ENCODE data around the gene ZCWPW1.
A peak's percentile ranks its signal among the peaks of the same experiment; 100 is the strongest.

ZCWPW1 gene

DNA sequence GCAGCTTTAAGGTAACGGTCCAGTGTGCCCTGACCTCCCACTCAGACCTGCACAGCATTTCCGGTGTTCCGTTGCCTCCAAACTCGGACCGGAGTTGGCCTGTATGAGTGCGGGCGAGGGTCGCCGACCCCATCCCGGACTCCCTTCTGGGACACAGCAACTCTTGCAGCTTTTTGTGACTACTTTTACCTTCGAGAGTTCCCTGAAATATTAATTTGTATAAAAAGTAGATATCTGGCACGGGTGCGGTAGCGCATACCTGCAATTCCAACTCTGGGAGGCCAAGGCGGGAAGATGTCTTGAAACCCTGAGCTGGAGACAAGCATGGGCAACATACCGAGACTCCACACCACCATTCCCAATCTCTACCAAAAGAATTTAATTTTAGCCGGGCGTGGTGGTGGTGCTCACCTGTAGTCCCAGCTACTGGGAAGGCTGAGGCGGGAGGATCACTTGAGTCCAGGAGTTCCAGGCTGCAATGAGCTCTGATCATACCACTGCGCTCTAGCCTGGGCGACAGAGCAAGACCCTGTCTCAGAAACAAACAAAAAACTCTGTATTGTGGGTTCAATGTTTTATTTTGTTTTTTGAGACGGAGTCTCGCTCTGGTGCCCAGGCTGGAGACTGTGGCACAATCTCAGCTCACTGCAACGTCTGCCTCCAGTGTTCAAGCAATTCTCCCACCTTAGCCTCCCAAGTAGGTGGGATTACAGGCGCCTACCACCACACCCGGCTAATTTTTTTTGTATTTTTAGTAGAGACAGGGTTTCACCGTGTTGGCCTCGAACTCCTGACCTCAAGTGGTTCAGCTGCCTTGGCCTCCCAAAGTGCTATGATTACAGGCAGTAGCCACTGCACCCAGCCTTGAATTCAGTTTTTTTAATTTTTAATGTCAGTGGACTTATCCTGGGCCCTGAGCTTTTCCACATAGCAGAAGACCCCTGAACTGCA, 8.9 kb upstream of the ZCWPW1 start:
- Histone ChIP-seq H3K79me1 (ENCODE audit: low read depth, low read length) (peaks cover 7% of the 10 kb centered on the region), H3K14ac (ENCODE audit: low read length) (no peak overlapping the region), H3K18ac (ENCODE audit: low read length) (no peak overlapping the region), H3K9ac (ENCODE audit: low read depth, low read length, poor library complexity) (no peak overlapping the region), H3K23ac (ENCODE audit: low read depth, low read length, poor library complexity) (no peak overlapping the region), H2BK120ac (ENCODE audit: low read depth, low read length) (peak overlapping the region; percentile 40), H3K9me3 (replicated peaks in 1 of 2; ENCODE audit: control insufficient read depth in 2 of 2, insufficient read depth in 1 of 2, low read depth in 1 of 2, low read length in 2 of 2) (no peaks in the 10 kb centered on the region), H3K4ac (ENCODE audit: low read length) (no peak overlapping the region), H2BK5ac (ENCODE audit: low read length) (no peak overlapping the region), H4K91ac (ENCODE audit: low read depth, low read length, poor library complexity) (no peak overlapping the region), H4K8ac (ENCODE audit: low read depth, low read length) (no peak overlapping the region), H3K36me3 (replicated peaks in 1 of 2; ENCODE audit: control insufficient read depth in 2 of 2, insufficient read depth in 2 of 2, low read length in 2 of 2) (peaks cover 15 to 34% of the 10 kb centered on the region in 2 donors), H2BK12ac (ENCODE audit: low read length) (peak overlapping the region; percentile 79), H2BK15ac (ENCODE audit: low read length) (no peak overlapping the region), H3K27ac (replicated peaks; ENCODE audit: low read length) (no peak overlapping the region), H2AFZ (ENCODE audit: low read length) (no peak overlapping the region), H2AK5ac (ENCODE audit: low read depth, low read length) (peak overlapping the region; percentile 86), H3K27me3 (ENCODE audit: control insufficient read depth in 3 of 3, insufficient read depth in 3 of 3, low read depth in 1 of 3, low read length in 3 of 3) (no peaks in the 10 kb centered on the region), H3K4me2 (ENCODE audit: insufficient read depth, low read length, poor library complexity, severe bottlenecking) (no peak overlapping the region), H3K4me3 (ENCODE audit: low read length in 2 of 2) (no peak overlapping the region), H3K4me1 (ENCODE audit: control insufficient read depth in 2 of 2, insufficient read depth in 1 of 2, low read depth in 1 of 2, low read length in 2 of 2) (peaks cover 5 to 10% of the 10 kb centered on the region in 2 donors)
- no peak for DNase-seq (ENCODE audit: low spot score)
- WGBS, 2 donors (ENCODE audit: extremely low coverage in 2 of 2, insufficient read length in 2 of 2, insufficient replicate concordance in 1 of 2), result no CpG with 5 or more reads among the region's 28 CpGs

DNA sequence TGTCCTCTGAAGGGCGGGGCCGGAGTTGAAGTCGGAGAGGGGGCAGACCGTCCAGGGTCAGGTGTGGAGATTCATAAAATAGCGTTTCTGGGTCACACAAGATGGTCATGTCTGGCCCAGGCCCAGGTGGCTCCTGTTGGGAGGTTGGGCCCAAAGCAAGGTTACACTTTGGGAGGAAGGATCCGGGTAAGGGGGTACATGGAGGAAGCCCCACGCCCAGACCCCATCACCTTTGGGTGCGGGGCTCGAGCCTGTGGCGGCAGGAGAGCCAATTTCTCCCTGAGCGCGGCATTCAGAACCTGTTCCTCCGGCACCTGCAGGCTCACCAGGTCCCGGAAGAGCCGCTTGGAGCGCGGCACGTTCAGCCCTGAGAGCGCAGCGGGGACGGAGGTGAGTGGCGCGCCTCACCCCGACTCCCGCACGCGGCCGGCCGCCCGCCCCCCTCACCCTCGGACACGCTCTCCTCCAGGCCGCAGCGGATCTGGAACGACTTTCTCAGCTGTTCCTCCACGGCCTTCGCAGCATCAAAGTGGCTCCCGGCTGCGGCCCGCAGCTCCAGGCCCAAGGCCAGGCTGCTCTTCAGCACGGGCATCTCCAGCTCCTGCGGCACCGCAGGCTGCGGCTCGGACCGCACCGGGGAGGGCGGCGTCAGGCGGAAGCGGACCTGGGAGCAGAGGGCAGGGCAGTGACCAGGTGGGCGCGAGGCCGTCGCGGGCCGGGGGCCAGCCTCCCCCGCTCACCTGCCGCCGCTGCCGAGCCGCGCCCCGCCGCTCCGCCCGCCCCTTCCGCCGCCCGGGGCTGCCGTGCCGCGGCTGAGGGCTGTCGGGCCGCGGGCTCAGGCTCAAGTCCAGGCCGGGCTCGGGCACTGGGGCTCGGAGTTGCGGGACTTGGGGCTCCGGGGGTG, 7.2 kb upstream of the ZCWPW1 start:
- H4K8ac ChIP-seq (ENCODE audit: low read depth, low read length), result peak overlapping the region; percentile 9
- peak overlapping the region; percentile 94 for H3K23ac ChIP-seq (ENCODE audit: low read depth, low read length, poor library complexity)
- peak overlapping the region; percentile 76 for H2BK15ac ChIP-seq (ENCODE audit: low read length)
- no peaks in the 10 kb centered on the region for H3K9me3 ChIP-seq (replicated peaks in 1 of 2; ENCODE audit: control insufficient read depth in 2 of 2, insufficient read depth in 1 of 2, low read depth in 1 of 2, low read length in 2 of 2)
- peak overlapping the region; percentile 98 for H3K9ac ChIP-seq (ENCODE audit: low read depth, low read length, poor library complexity)
- WGBS, 2 donors (ENCODE audit: extremely low coverage in 2 of 2, insufficient read length in 2 of 2, insufficient replicate concordance in 1 of 2), result no CpG with 5 or more reads among the region's 81 CpGs
- peak overlapping the region; percentile 56 for H2BK5ac ChIP-seq (ENCODE audit: low read length)
- peak overlapping the region; percentile 92 for H3K4me2 ChIP-seq (ENCODE audit: insufficient read depth, low read length, poor library complexity, severe bottlenecking)
- H2BK120ac ChIP-seq (ENCODE audit: low read depth, low read length), result peak overlapping the region; percentile 5
- H3K4me1 ChIP-seq (ENCODE audit: control insufficient read depth in 2 of 2, insufficient read depth in 1 of 2, low read depth in 1 of 2, low read length in 2 of 2), result peaks cover 22 to 27% of the 10 kb centered on the region in 2 donors
- peaks cover 16% of the 10 kb centered on the region for H3K79me1 ChIP-seq (ENCODE audit: low read depth, low read length)
- H2AFZ ChIP-seq (ENCODE audit: low read length), result peak overlapping the region; percentile 73
- H3K27ac ChIP-seq (replicated peaks; ENCODE audit: low read length), result peak overlapping the region; percentile 83
- H3K4me3 ChIP-seq (ENCODE audit: low read length in 2 of 2), result peak overlapping the region; percentile 91 to 97
- peaks cover 28 to 52% of the 10 kb centered on the region in 2 donors for H3K36me3 ChIP-seq (replicated peaks in 1 of 2; ENCODE audit: control insufficient read depth in 2 of 2, insufficient read depth in 2 of 2, low read length in 2 of 2)
- no peak overlapping the region for H4K91ac ChIP-seq (ENCODE audit: low read depth, low read length, poor library complexity)
- no peaks in the 10 kb centered on the region for H3K27me3 ChIP-seq (ENCODE audit: control insufficient read depth in 3 of 3, insufficient read depth in 3 of 3, low read depth in 1 of 3, low read length in 3 of 3)
- peak overlapping the region; percentile 84 for H3K14ac ChIP-seq (ENCODE audit: low read length)
- H3K4ac ChIP-seq (ENCODE audit: low read length), result peak overlapping the region; percentile 6
- DNase-seq (ENCODE audit: low spot score), result no peak
- peak overlapping the region; percentile 98 for H3K18ac ChIP-seq (ENCODE audit: low read length)
- peak overlapping the region; percentile 66 for H2AK5ac ChIP-seq (ENCODE audit: low read depth, low read length)
- no peak overlapping the region for H2BK12ac ChIP-seq (ENCODE audit: low read length)

- WGBS, 2 donors (ENCODE audit: extremely low coverage in 2 of 2, insufficient read length in 2 of 2, insufficient replicate concordance in 1 of 2), result no CpG with 5 or more reads among the region's 22 CpGs
- peak overlapping the region; percentile 92 for H3K4me2 ChIP-seq (ENCODE audit: insufficient read depth, low read length, poor library complexity, severe bottlenecking)
- no peak overlapping the region for H4K91ac ChIP-seq (ENCODE audit: low read depth, low read length, poor library complexity)
- no peak overlapping the region for H3K27ac ChIP-seq (replicated peaks; ENCODE audit: low read length)
- no peak overlapping the region for H3K9ac ChIP-seq (ENCODE audit: low read depth, low read length, poor library complexity)
- H3K23ac ChIP-seq (ENCODE audit: low read depth, low read length, poor library complexity), result no peak overlapping the region
- H3K4ac ChIP-seq (ENCODE audit: low read length), result no peak overlapping the region
- H3K9me3 ChIP-seq (replicated peaks in 1 of 2; ENCODE audit: control insufficient read depth in 2 of 2, insufficient read depth in 1 of 2, low read depth in 1 of 2, low read length in 2 of 2), result no peaks in the 10 kb centered on the region
- H3K36me3 ChIP-seq (replicated peaks in 1 of 2; ENCODE audit: control insufficient read depth in 2 of 2, insufficient read depth in 2 of 2, low read length in 2 of 2), result peaks cover 28 to 55% of the 10 kb centered on the region in 2 donors
- no peak overlapping the region for H2AK5ac ChIP-seq (ENCODE audit: low read depth, low read length)
- H3K14ac ChIP-seq (ENCODE audit: low read length), result no peak overlapping the region
- no peak overlapping the region for H2AFZ ChIP-seq (ENCODE audit: low read length)
- peak overlapping the region; percentile 56 for H2BK5ac ChIP-seq (ENCODE audit: low read length)
- no peak overlapping the region for H3K18ac ChIP-seq (ENCODE audit: low read length)
- H3K4me3 ChIP-seq (ENCODE audit: low read length in 2 of 2), result peak overlapping the region in 1 of 2 donors; percentile 91
- peaks cover 16% of the 10 kb centered on the region for H3K79me1 ChIP-seq (ENCODE audit: low read depth, low read length)
- H2BK120ac ChIP-seq (ENCODE audit: low read depth, low read length), result no peak overlapping the region
- no peak overlapping the region for H2BK15ac ChIP-seq (ENCODE audit: low read length)
- H3K27me3 ChIP-seq (ENCODE audit: control insufficient read depth in 3 of 3, insufficient read depth in 3 of 3, low read depth in 1 of 3, low read length in 3 of 3), result no peaks in the 10 kb centered on the region
- H3K4me1 ChIP-seq (ENCODE audit: control insufficient read depth in 2 of 2, insufficient read depth in 1 of 2, low read depth in 1 of 2, low read length in 2 of 2), result peaks cover 24 to 30% of the 10 kb centered on the region in 2 donors
- no peak overlapping the region for H2BK12ac ChIP-seq (ENCODE audit: low read length)
- H4K8ac ChIP-seq (ENCODE audit: low read depth, low read length), result no peak overlapping the region
- no peak for DNase-seq (ENCODE audit: low spot score)
These were observed 6.0 kb upstream of the ZCWPW1 start for GRCh38 chr7:100434297-100435144.

All from neuronal stem cell (in vitro differentiated cells).